HG03135 (cell line): Measurements from ENCODE around the gene PPM1L.

Experiments
- ATAC-seq: cut with Tn5 transposase; IDR thresholded peaks from one replicate; pipeline ENCODE4 v1.9.1; 2021; ENCODE audit warnings: mild to moderate bottlenecking, moderate library complexity; ENCODE audit not compliant: unreplicated experiment

The PPM1L gene

GRCh38 chr3:160758929-160759577 is 3.0 kb downstream of the PPM1L start:
- ATAC-seq = no peak

- ATAC-seq = no peak
Observed at GRCh38 chr3:160763073-160763472, 7.0 kb downstream of the PPM1L start.

- no peak for ATAC-seq
Observed at GRCh38 chr3:160765211-160765610, 9.2 kb downstream of the PPM1L start.

GRCh38 chr3:160768031-160768430 is 12.0 kb downstream of the PPM1L start:
- ATAC-seq = no peak

- no peak for ATAC-seq
Observed at GRCh38 chr3:160768918-160769317, 12.9 kb downstream of the PPM1L start.

GRCh38 chr3:160771811-160772459 is 15.9 kb downstream of the PPM1L start:
- ATAC-seq = no peak

- ATAC-seq = no peak
Observed at GRCh38 chr3:160773722-160774121, 17.7 kb downstream of the PPM1L start.

GRCh38 chr3:160774172-160774571 is 18.1 kb downstream of the PPM1L start:
- no peak for ATAC-seq

- no peak for ATAC-seq
Observed at GRCh38 chr3:160778480-160778879, 22.4 kb downstream of the PPM1L start.

GRCh38 chr3:160779040-160779439 is 23.0 kb downstream of the PPM1L start:
- ATAC-seq = no peak

GRCh38 chr3:160780245-160780644 is 24.2 kb downstream of the PPM1L start:
- no peak for ATAC-seq

- no peak for ATAC-seq
Observed at GRCh38 chr3:160781402-160781801, 25.4 kb downstream of the PPM1L start.

- ATAC-seq = no peak
Observed at GRCh38 chr3:160781863-160782262, 25.8 kb downstream of the PPM1L start.

- ATAC-seq = no peak
Observed at GRCh38 chr3:160784853-160785252, 28.8 kb downstream of the PPM1L start.

- ATAC-seq = no peak
Observed at GRCh38 chr3:160790726-160791125, 34.7 kb downstream of the PPM1L start.

GRCh38 chr3:160792540-160792939 is 36.5 kb downstream of the PPM1L start:
- no peak for ATAC-seq

GRCh38 chr3:160793722-160794252 is 37.8 kb downstream of the PPM1L start:
- no peak for ATAC-seq

GRCh38 chr3:160796089-160796812 is 40.2 kb downstream of the PPM1L start:
- no peak for ATAC-seq

GRCh38 chr3:160796813-160797164 is 40.8 kb downstream of the PPM1L start:
- ATAC-seq = no peak

GRCh38 chr3:160797356-160797755 is 41.3 kb downstream of the PPM1L start:
- no peak for ATAC-seq

GRCh38 chr3:160801386-160802118 is 45.5 kb downstream of the PPM1L start:
- ATAC-seq = peak; percentile 71
